HG02840 (cell line): Measurements from ENCODE around the gene BPI.
"Not testable (repeated sequence)": the region's sequence is repeated elsewhere in the genome, so short reads cannot be mapped to it uniquely, and the experiment has no call there.

Source experiments
- ATAC-seq: cut with Tn5 transposase; IDR thresholded peaks from one replicate; pipeline ENCODE4 v1.9.1; 2021; ENCODE audit warnings: mild to moderate bottlenecking, moderate library complexity, moderate number of reproducible peaks; ENCODE audit not compliant: unreplicated experiment, low FRiP score

Gene BPI

GRCh38 chr20:38300438-38300837 lies 3.5 kb upstream of the BPI start:
- ATAC-seq: no peak

GRCh38 chr20:38301309-38301708 lies 2.6 kb upstream of the BPI start:
- no peak for ATAC-seq

- no peak for ATAC-seq
Measured at GRCh38 chr20:38302786-38303185, 1.2 kb upstream of the BPI start.

- ATAC-seq: no peak
Measured at GRCh38 chr20:38304845-38305447, 990 bp downstream of the BPI start.

GRCh38 chr20:38305541-38305940 lies 1.6 kb downstream of the BPI start:
- no peak for ATAC-seq

GRCh38 chr20:38306379-38306778 lies 2.4 kb downstream of the BPI start:
- ATAC-seq: no peak

GRCh38 chr20:38307371-38308046 lies 3.6 kb downstream of the BPI start:
- ATAC-seq: no peak

GRCh38 chr20:38308047-38308438 lies 4.1 kb downstream of the BPI start:
- no peak for ATAC-seq

GRCh38 chr20:38308447-38308846 lies 4.5 kb downstream of the BPI start:
- no peak for ATAC-seq

GRCh38 chr20:38311091-38311490 lies 7.1 kb downstream of the BPI start:
- no peak for ATAC-seq

- no peak for ATAC-seq
Measured at GRCh38 chr20:38311491-38311890, 7.5 kb downstream of the BPI start.

- no peak for ATAC-seq
Measured at GRCh38 chr20:38313676-38314075, 9.7 kb downstream of the BPI start.

GRCh38 chr20:38314350-38314749 lies 10.4 kb downstream of the BPI start:
- ATAC-seq: not testable (repeated sequence)

- no peak for ATAC-seq
Measured at GRCh38 chr20:38315290-38315966, 11.5 kb downstream of the BPI start.

GRCh38 chr20:38316341-38316740 lies 12.4 kb downstream of the BPI start:
- ATAC-seq: no peak

GRCh38 chr20:38317422-38317821 lies 13.5 kb downstream of the BPI start:
- no peak for ATAC-seq

- ATAC-seq: no peak
Measured at GRCh38 chr20:38320221-38320620, 16.3 kb downstream of the BPI start.

- no peak for ATAC-seq
Measured at GRCh38 chr20:38321959-38322598, 18.1 kb downstream of the BPI start.

GRCh38 chr20:38324159-38324558 lies 20.2 kb downstream of the BPI start:
- no peak for ATAC-seq

GRCh38 chr20:38325167-38325566 lies 21.2 kb downstream of the BPI start:
- ATAC-seq: no peak

- no peak for ATAC-seq
Measured at GRCh38 chr20:38325905-38326304, 21.9 kb downstream of the BPI start.
